SH-SY5Y (cell line): Measurements from ENCODE around the gene TGFB2.

ENCODE experiments used
- GATA2 ChIP-seq: IDR thresholded peaks from 2 replicates; pipeline ENCODE4 v1.6.1; 2011; ENCODE audit warnings: mild to moderate bottlenecking, low read depth, low read length
- GATA3 ChIP-seq: IDR thresholded peaks from 2 replicates; pipeline ENCODE4 v1.6.1; 2011; ENCODE audit warnings: low read depth, mild to moderate bottlenecking, low read length, moderate library complexity

- TF ChIP-seq GATA2 (no peak), GATA3 (no peak)
Observed at GRCh38 chr1:218443255-218443654, 98.1 kb downstream of the TGFB2 start.
